ENCODE measurements around the gene LINC00632.
"Not testable (repeated sequence)": the region's sequence is repeated elsewhere in the genome, so short reads cannot be mapped to it uniquely, and the experiment has no call there.

LINC00632 gene

DNA sequence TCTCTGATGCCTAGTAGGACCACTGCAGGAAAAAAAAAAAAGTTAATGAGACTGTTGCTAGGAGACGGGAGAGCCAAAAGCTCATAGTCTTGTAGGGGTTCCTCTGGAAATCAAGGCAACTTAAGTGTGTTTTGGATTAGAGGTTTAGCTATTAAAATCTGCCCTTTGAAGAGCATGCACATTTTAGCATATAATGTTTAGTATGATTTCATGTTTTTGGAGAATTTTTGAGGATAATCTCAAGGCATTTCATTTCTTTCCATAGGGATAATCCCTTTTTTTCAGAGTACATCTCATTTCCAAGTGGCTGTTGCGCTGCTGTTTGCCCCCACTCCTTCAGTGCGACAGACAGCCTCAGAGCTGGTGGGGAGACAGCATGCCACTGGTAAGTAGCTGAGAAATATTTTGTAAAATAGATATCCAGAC lies at the start of gene LINC00632:
TSS of gene LINC00632 (plus strand) at position 339 of the 426 bp plus-strand sequence.
- DNase-seq: no peak

DNA sequence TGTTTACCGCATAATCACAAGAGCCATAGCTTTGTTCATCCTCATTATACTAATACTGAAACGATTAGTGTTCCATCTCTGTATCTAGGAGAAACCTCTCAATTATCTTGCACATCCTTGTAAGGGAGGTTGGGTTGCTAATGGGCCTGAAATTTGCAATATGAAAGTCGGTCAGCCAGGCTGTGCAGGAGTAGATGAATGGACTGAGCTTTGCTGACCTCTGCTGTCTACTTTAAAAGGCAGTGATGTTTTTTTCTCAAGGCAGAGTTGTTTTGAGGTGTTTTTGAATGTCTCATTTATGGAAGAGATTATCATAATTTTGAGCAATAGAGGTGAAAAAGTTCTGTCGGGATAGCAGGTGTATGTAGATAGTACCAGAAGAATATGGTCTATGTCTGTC lies 47.9 kb upstream of the LINC00632 start:
- DNase-seq: no peak

DNA sequence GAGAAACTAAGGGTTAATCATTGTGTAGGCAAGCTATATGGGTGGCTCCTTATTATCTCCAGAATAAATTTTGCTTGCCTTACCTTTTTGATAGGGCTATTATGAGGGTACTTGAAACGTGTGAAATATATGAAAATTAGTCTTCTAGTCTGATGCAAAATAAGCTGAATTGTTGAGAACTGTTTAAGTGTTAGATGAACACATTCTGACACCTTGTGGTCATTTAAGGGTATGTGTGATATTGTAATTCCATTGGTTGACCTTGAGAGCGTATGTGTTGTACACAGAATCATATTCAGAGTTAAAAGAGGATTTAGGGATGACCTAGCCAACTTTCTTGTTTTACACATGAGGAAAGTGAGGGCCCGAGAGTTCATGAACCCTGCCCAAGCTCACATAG lies 44.6 kb upstream of the LINC00632 start:
- no peak for DNase-seq

DNA sequence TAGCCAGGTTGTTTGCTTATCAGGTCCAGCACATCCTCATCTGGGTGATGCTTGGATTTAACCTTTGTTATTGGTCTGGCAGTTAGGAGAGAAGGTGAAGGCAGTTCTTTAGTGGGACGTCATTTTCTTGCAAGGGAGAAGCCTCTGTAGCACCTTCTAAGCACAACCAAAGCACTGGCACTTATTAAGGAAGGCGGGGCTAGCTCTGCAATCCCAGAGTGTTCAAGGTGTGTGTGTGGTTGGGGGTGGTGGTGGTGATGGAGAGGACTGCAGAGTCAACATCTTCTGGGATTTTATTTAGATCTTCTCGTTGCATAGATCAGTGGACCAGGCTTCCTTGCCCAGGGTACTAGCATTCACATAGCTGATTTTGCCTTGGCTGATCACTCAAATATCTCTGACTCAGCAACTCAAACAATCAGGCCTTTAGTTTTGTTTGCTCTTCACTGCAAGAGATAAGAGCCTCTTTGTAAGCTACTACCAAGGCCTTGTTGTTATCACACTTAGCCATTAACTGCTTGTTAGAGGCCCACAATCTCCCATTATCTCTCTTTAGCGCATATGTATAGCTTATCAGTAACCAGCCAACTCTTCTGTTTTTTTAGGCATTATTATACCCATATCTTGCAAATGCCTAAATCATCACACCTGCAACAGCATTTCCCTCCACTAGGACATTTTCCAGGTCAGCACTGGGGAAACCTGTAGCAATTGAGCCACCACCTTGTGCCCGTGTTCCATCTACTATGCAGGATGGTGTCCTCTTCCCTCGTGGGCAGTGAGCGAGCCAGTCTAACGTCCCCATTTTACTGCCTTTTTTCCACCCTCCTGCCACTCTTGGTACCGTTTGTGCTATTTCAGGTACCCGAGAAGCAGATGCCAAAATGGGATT lies 36.5 kb upstream of the LINC00632 start:
- DNase-seq: no peak

DNA sequence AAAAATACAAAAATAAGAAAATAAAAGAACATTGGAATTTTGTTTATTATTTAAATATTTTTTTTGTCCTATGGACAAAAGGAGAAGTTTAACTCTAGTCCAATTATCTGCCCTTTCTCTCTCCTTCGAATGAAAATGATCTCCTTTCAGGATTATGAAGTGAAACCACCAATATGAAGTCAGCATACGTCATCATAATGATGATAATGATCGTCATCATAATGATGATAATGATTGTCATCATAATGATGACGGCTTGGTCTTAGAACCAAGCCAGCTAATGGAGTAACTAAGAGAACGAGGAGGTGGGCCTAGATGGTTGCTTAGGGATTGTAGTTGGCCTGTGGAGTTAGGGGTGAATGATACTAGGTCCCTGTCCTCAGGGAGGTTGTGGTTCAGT lies 21.9 kb upstream of the LINC00632 start:
- DNase-seq: no peak

DNA sequence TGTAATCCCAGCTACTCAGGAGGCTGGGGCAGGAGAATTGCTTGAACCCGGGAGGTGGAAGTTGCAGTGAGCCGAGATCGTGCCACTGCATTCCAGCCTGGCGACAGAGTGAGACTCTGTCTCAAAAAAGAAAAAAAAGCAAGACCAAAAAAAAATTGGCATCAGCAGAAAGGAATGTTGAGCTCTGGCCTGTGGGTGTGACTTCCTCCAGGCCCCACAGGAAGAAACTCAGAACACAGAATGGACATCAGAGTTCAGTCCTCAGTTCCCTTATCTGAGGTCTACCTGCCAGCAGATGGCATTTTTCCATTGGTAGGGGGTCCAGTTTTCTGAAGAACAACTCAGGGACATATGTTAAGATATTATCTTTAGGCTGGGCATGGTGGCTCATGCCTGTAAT lies 18.0 kb upstream of the LINC00632 start:
- not testable (repeated sequence) for DNase-seq

DNA sequence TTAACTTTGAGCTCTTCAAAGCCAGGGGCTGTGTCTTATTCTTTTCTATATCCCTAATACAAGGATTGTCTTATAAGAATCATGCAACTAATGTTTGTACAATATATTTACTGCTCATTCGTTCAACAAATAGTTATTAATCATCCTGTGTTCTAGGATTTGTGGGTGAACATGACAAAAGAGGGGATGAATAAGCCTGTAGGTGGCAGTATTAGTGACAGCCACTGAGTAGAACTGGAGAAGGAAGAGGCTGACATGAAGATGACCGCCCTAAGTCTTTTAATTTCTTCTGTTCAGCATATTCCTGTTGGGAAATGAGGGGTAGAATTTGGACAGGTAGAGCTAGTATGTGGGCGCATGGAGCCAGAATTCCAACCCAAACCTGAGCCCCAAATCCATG lies 11.9 kb upstream of the LINC00632 start:
- no peak for DNase-seq

DNA sequence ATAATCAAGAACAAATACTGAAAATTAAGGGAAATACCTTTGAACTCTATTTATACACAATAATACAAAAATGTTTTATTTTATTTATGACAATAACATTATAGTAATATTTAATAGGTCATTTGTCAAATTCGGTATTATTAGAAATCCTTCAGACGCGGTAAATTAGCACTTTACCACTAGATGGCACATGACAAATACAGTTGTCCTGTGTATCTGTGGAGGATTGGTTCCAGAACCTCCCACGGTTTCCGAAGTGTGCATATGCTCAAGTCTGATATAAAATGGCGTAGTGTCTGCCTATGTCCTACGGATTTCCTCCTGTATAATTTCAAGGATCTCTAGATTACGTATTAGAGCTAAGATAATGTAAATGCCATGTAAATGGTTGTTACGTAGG lies 8.1 kb upstream of the LINC00632 start:
- peak in 1 of 2 donors; percentile 3 for DNase-seq

DNA sequence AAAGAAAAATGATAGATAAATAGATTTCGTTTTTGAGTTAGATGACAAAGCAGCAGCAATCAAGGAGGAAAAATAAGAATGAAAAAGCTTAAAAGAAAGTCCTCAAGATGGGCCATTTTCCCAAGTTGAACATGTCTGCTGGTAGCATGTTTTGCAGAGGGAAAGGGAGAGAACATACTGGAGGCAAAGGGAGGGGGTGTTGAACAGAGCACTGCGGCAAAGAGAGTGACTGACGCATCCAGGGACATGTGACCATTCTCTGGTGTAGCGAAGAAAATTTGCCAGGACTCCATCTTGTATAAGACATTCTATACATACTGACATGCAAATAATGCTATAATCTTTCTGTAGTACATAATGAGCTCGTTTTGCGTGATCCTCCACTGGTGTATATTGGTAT lies 1.2 kb downstream of the LINC00632 start:
- no peak for DNase-seq

DNA sequence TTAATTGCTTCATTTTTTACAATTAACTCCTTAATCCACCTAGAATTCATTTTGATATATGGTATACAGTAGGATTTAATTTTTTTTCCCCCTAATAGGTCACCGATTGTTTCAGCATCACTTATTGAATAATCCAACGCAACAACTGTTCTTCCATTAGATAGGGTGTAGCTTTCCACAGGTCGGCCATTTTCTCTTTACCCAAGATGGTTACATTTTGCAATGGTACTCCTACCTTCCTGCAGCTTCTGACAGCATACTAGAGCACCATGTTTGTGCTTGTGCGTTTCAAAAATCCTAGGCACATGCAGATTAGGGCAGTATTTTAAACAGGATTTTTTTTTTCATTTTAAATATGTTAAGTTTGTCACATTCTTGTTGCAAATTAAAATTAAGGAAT lies 2.3 kb downstream of the LINC00632 start:
- no peak for DNase-seq

DNA sequence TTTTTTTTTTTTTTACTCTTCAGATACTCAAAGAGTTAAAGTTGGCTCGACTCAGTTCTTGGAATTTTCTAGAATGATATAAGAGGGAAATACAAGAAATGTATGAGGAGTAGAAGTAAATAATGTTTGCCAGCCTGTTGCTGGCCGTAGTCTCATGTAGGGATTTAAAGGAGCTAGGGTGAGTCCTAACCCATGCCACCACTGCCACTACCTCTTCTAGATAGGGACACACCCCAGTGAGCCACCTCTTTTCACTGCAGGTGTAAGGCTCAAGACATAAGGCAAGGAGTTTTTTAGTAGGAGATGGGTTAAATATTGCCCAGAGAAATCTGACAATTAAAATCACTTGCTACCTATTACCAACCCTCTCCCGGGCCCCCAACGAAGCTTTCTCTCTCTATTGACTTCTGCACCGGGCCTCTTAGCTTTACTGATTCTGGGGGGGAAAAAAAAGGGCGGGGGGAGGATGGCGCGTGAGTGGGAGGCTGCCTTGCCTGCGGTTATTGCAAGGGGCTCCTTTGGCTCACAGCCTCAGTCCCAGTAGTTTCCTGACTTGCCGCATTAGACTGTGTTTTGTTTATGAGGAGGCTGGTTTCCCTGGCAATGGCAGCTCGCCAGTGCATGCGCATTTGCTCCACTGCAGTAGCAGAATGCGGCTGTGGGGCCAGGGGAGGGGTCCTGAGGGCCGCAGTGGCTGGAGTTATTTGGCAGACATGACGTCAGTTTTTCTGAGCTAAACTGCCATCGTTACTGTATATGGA lies 3.0 kb downstream of the LINC00632 start:
- DNase-seq: peak in 1 of 2 donors; percentile 24

DNA sequence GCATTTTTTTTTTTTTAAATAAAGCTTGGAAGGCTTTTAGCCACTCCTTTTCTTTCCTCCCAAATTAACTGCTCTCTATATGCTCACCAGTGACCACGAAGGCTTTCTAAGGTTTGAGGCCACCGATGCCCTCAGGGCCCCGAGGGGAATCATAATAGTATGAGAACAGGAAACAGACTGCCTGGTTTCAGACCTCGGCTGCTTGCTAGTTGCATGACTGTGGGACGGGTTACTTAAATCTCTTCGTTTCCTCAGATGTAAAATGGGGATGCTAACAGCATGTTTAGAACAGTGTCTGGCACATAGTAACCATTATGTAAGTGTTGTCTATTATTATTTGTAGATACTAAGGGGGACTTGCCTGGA lies 3.6 kb downstream of the LINC00632 start:
- DNase-seq: no peak

DNA sequence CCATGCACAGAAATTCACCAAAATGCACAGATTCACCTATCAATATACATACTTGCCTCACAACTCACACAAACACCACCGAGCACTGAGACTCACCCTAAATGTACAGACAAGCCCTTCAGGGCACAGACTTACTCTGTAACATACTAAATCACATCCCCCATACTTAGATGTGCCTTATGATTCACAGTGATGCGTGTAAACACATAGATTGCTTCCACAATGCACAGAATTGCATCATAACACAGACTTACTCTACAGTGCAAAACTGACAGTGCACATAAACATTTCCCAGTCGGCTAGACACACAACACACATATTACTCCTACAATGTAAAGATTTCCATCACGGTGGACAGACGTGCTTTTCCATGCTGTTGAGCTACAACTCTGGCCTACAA lies 6.2 kb downstream of the LINC00632 start:
- DNase-seq: no peak

DNA sequence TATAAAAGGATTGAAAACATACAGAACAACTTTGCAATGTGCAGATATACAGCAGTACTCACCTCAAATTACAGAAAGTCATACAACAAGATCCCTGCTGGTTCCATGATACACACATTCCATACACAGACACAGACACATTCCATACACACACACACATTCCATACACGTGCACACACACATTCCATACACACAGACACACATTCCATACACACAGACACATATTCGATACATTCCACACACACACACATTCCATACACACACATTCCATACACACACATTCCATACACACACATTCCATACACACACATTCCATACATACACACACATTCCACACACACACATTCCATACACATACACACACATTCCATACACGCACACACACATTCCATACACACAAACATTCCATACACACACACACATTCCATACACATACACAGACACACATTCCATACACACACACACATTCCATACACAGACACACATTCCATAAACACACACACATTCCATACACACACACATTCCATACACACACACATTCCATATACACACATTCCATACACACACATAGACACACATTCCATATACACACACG lies 13.7 kb downstream of the LINC00632 start:
- DNase-seq: no peak

DNA sequence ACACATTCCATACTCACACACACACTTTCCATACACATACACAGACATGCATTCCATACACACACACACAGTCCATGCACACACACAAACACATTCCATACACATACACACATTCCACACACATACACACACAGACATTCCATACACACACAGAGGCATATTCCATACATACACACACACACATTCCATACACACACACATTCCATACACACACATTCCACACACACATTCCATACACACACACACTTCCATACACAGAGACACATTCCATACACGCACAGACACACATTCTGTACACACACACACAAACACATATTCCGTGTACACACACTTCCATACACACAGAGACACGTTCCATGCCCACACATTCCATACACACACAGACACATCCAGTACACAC lies 14.8 kb downstream of the LINC00632 start:
- no peak for DNase-seq

DNA sequence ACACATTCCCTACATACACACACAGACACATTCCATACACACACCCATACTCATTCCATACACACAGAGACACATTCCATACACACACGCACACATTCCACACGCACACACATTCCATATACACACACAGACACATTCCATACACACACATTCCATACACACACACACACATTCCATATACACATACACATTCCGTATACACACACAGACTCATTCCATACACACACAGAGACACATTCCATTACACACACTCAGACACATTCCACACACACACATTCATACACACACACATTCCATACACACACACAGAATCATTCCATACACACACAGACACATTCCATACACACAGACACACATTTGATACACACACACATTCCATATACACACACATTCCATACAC lies 15.2 kb downstream of the LINC00632 start:
- no peak for DNase-seq

DNA sequence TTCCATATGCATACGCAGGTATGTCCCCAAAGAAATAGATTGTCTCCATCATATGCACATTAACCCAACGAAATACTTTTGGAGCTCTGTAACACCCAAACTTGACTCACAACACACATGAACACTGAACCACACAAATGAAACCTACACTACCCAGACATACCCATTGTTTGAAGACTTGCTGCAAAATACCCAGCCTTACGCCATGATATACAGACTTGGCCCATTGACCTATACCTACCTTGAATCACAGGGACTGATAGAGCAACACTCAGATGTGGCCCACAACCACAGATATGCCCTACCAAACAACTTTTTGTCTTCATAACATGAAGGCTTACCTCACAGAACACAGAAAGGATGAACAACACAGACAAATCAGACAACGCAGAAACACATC lies 15.9 kb downstream of the LINC00632 start:
- DNase-seq: no peak

DNA sequence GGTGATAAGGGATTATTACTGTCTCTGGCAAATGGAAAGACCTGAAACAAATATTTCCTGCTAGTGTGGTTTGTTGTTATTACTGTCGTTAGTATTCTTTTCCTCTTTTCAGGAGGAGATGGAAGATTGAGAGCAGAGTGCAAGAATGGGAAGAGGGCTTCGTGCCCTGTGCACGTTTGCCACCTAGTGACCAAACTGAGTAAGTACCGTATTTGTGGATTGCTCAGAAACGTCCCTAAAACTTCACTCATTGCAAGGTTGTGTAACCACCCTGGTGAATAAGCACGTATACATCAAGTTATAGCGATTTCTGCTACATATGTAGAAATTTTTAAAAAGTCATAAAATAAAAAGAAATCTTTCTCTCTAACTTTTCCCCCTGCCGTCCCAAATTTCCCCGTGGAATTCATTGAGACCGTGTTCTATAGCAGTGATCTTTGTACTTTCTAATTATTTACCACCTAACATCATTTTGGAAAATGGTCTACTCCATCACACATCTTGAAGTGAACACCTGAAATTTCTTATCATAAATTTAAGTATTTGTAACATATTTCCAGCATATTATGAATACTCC lies 24.3 kb downstream of the LINC00632 start:
- peak in 1 of 2 donors; percentile 2 for DNase-seq

DNA sequence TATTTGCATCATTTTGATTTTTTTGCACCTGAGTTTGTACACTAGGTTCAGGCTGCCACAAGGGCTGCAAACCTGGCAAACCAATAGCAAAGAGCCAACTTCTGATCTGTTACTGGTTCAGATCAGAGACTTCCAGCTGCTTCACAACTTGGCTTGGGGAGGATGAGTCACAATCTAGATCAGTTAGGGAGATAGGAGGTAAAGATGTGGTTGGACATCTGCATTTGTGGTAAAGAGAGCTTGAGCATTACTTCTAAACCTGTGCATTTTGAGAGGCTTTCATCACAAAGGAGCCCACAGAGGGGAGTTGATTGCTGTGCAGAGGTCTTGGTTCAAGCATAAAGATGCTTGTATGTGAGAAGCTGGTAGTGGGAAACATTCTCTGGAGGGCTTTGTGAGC lies 34.5 kb downstream of the LINC00632 start:
- DNase-seq: no peak

DNA sequence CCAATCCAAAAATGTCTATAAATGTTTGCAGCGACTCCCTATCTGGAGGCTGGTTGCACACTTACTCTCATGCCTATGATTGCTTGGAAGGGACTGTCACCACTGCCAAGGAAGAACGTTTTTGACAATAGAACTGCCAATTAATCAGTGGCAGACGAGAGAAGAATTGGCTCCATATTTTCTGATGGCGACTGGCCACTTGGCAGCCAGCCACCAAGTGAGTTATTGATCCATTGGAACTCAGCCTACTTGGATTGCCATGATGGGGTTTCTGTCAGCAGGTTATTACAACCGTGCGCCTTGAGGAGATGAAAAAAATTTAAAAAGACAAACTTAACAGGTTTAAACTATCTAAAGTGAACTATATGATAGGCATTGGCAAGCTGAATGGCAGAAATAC lies 47.4 kb downstream of the LINC00632 start:
- DNase-seq: no peak

DNA sequence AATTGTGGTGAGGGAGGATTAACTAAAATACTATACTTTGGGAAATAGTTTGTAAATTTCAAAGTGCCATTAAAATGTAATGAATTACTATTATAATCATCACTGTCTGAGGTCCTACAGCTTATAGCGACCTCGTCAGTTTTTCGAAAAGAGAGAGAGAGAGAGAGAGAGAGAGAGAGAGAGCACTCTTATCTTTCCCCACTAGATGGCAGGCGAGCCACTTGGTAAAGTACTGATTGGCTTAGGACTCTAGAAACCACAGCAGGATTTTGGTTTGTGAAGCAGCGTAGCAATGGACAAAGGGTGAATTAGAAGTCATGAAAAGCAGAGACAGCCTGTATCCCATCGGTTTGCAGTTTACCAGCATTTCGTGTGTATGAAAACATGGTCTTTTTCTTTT lies 52.5 kb downstream of the LINC00632 start:
- DNase-seq: peak in 1 of 2 donors; percentile 16

DNA sequence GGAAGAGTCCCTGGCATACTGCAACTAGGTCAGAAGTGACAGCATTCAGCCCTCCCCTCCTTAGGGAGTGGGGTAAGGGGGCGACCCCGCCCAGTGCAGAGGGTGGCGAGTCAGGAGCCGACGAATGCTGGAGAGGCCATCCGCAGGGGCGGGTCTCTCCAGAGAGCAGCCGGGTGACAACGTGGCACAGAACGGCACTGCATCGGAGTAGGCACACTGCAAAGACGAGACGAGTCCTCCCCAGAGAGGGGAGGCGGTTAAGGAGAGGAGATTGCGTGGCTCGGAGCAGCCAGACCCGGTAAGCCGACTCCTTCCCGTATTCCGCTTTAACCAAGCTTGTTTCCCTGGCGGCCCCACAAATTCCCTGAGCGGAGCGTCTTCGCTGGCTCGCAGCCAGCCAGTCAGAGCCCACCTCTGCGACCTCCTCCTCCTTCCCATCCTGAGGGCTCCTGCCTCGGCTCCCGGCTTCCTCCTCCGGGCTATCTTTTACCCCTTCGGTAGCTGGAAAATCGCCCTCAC lies 54.9 kb downstream of the LINC00632 start:
- DNase-seq: no peak
